Psoas muscle (tissue), 8 donors: ENCODE data around the gene ZNF518A. TPM values are rescaled to one million over a fixed set of nuclear protein-coding genes. Genes with fewer than 3 reads are reported as not detected.

Experiments
- ATAC-seq, 4 donors: fragments of 200-7000 bp; cut with Tn5 transposase; one replicate each; pipeline ENCODE4 v1.9.1; 2020; ENCODE audit warnings: moderate library complexity in 3 of 4, mild to moderate bottlenecking in 2 of 4
- DNase-seq, 2 donors: peaks; one replicate each; pipeline ENCODE4 v3.0.0-alpha.2; 2020
- H3K27ac ChIP-seq: fragments of 200-600 bp; one replicate; pipeline ENCODE4 v1.8.0; 2022
- H3K27me3 ChIP-seq, 3 donors: fragments of 200-600 bp in 1 of 3; one replicate each; pipeline versions ENCODE4 v1.6.1 to v1.8.0; 2013 to 2022; ENCODE audit warnings: low read length in 2 of 3, mild to moderate bottlenecking in 2 of 3, moderate library complexity in 1 of 3; ENCODE audit not compliant: insufficient read depth in 3 of 3
- H3K36me3 ChIP-seq, 2 donors: fragments of 200-600 bp in 1 of 2; one replicate each; pipeline versions ENCODE4 v1.6.1 to v1.8.0; 2013 to 2022; ENCODE audit warnings: low read depth in 1 of 2, mild to moderate bottlenecking in 1 of 2, moderate library complexity in 1 of 2; ENCODE audit not compliant: insufficient read depth in 1 of 2
- H3K4me1 ChIP-seq: fragments of 200-600 bp; one replicate; pipeline ENCODE4 v1.8.0; 2022
- H3K4me3 ChIP-seq: fragments of 200-600 bp; one replicate; pipeline ENCODE4 v1.8.0; 2022; ENCODE audit warnings: mild to moderate bottlenecking
- H3K9me3 ChIP-seq: fragments of 200-600 bp; one replicate; pipeline ENCODE4 v1.8.0; 2022
- CTCF ChIP-seq: fragments of 200-600 bp; IDR thresholded peaks from one replicate; pipeline ENCODE4 v1.8.0; 2022; ENCODE audit warnings: antibody characterized with exemption
- WGBS, 3 donors: extraction: QIAGEN DNeasy Blood & Tissue Kit; methylation state at CpG; one replicate each; pipeline versions ENCODE4 v1.1.6 to v1.1.7; 2013; 5-methylcytosine and 5-hydroxymethylcytosine counted together
- intact Hi-C, 2 donors: fragments of 100-400 bp; cut with DNase I; formaldehyde crosslinking; loops; one replicate each; pipeline versions ENCODE4 v1.11.0 to v1.14.2; 2022
- polyA plus RNA-seq, 3 donors: library from polyadenylated mRNA; stranded (reverse); fragments of 200-250 nt; gene quantifications; one replicate each; pipeline ENCODE4 v1.2.3, GENCODE V29; 2013
- total RNA-seq, 4 donors: library from RNA; stranded (reverse); fragmentation: NEBNext Ultra II Directional in 2 of 4; extraction: Animal tissue kit (Norgen Biotek cat#: 25700) in 2 of 4; gene quantifications; one replicate each; pipeline versions ENCODE4 v1.2.1 to v1.2.4, GENCODE V29; 2021 to 2023
- donor health status: healthy with polysubstance abuse.
- donor health status: DM: no; HTN: no; CAD: no; lungs with moderate emphysema.
- donor health status: Bipolar disorder and iron deficiency.
- donor health status: healthy.
- donor health status: DM: yes; HTN: yes; CAD: no.
- donor health status: DM: no; HTN: no; CAD: no.
- donor health status: DM: no; HTN: no; CAD: no.
- donor health status: DM: yes; HTN: yes; CAD: no.

ZNF518A gene
- total and polyA plus RNA-seq, 7 donors: 1.9 to 10.2 (median 7.4) TPM

GRCh38 chr10:96208946-96209345 is 78.8 kb downstream of the ZNF518A start:
- no peak overlapping the region for H3K27ac ChIP-seq
- H3K9me3 ChIP-seq: no peaks in the 10 kb centered on the region
- TF ChIP-seq CTCF: no peak
- no peaks in the 10 kb centered on the region for H3K27me3 ChIP-seq
- H3K4me3 ChIP-seq: no peak overlapping the region
- no peak for DNase-seq
- WGBS, 3 donors: 67 to 86% (median 69%) methylated on average over 5 of the region's 5 CpGs
- H3K4me1 ChIP-seq: no peaks in the 10 kb centered on the region
- no peak for ATAC-seq
- intact Hi-C loops: no loop called here
- H3K36me3 ChIP-seq: peaks cover 0 to 7% of the 10 kb centered on the region in 2 donors

- H3K27ac ChIP-seq: no peak overlapping the region
- no peaks in the 10 kb centered on the region for H3K36me3 ChIP-seq
- ATAC-seq: no peak
- no peak for TF ChIP-seq CTCF
- intact Hi-C loops: no loop called here
- no peaks in the 10 kb centered on the region for H3K27me3 ChIP-seq
- H3K4me1 ChIP-seq: no peaks in the 10 kb centered on the region
- no peak overlapping the region for H3K4me3 ChIP-seq
- H3K9me3 ChIP-seq: no peaks in the 10 kb centered on the region
- DNase-seq: no peak
These were observed 81.7 kb downstream of the ZNF518A start for GRCh38 chr10:96211764-96212163.

- ATAC-seq: no peak
- H3K4me3 ChIP-seq: no peak overlapping the region
- no peak for DNase-seq
These were observed 82.8 kb downstream of the ZNF518A start for GRCh38 chr10:96212911-96213310.

More at GRCh38 chr10:96212911-96213310, 82.8 kb downstream of the ZNF518A start:
- Histone ChIP-seq H3K4me1 (no peaks in the 10 kb centered on the region), H3K36me3 (no peaks in the 10 kb centered on the region), H3K27me3 (no peaks in the 10 kb centered on the region), H3K9me3 (no peaks in the 10 kb centered on the region), H3K27ac (no peak overlapping the region)
- intact Hi-C loops: no loop called here
- 84 to 100% (median 95%) methylated on average over 1 of the region's 1 CpG for WGBS, 3 donors
- TF ChIP-seq CTCF: no peak

Other genes starting within 250 kb of the ZNF518A start
- under 1 TPM; 0.09 to 0.32 (median 0.20) TPM for gene CC2D2B, start 222.3 kb upstream of the ZNF518A start, total RNA-seq
- under 1 TPM; 0.07 to 0.18 (median 0.15) TPM for gene CC2D2B, start 222.3 kb upstream of the ZNF518A start, polyA plus RNA-seq
- gene CCNJ, start 86.7 kb upstream of the ZNF518A start, total RNA-seq: 1 to 10 TPM; 3.8 to 5.7 (median 5.2) TPM
- 1 to 10 TPM; 2.0 to 8.4 (median 4.0) TPM for gene CCNJ, start 86.7 kb upstream of the ZNF518A start, polyA plus RNA-seq
- gene BLNK, start 141.3 kb downstream of the ZNF518A start, total RNA-seq: 1 to 10 TPM; 1.1 to 3.7 (median 1.2) TPM
- gene BLNK, start 141.3 kb downstream of the ZNF518A start, polyA plus RNA-seq: under 1 TPM; 0.15 to 0.25 (median 0.22) TPM
- not detected for gene DNTT, start 174.1 kb downstream of the ZNF518A start, total RNA-seq
- under 1 TPM in 1 of 3 donors, not detected in 2; 0.01 TPM for gene DNTT, start 174.1 kb downstream of the ZNF518A start, polyA plus RNA-seq
- gene OPALIN, start 228.7 kb downstream of the ZNF518A start, total RNA-seq: not detected
- gene OPALIN, start 228.7 kb downstream of the ZNF518A start, polyA plus RNA-seq: under 1 TPM in 1 of 3 donors, not detected in 2; 0.17 TPM